ENCODE results near the gene ESPL1.
"Not testable (repeated sequence)": the region's sequence is repeated elsewhere in the genome, so short reads cannot be mapped to it uniquely, and the experiment has no call there.

Gene ESPL1

GRCh38 chr12:53328043-53328435, 59.9 kb downstream of the ESPL1 start:
- H3K4me3 ChIP-seq (ENCODE audit: low read depth, low read length), result no peak overlapping the region
- DNase-seq (ENCODE audit: low read depth), result no peak

GRCh38 chr12:53330671-53331070, 62.6 kb downstream of the ESPL1 start:
- no peak for DNase-seq (ENCODE audit: low read depth)
- no peak overlapping the region for H3K4me3 ChIP-seq (ENCODE audit: low read depth, low read length)

GRCh38 chr12:53332339-53332738, 64.2 kb downstream of the ESPL1 start:
- H3K4me3 ChIP-seq (ENCODE audit: low read depth, low read length), result not testable (repeated sequence)

GRCh38 chr12:53332744-53333143, 64.6 kb downstream of the ESPL1 start:
- no peak overlapping the region for H3K4me3 ChIP-seq (ENCODE audit: low read depth, low read length)
- no peak for DNase-seq (ENCODE audit: low read depth)

More at GRCh38 chr12:53332339-53332738, 64.2 kb downstream of the ESPL1 start:
- not testable (repeated sequence) for DNase-seq (ENCODE audit: low read depth)

- no peak for DNase-seq (ENCODE audit: low read depth)
- no peak overlapping the region for H3K4me3 ChIP-seq (ENCODE audit: low read depth, low read length)
These were observed 65.2 kb downstream of the ESPL1 start for GRCh38 chr12:53333289-53333688.

GRCh38 chr12:53333845-53334244, 65.7 kb downstream of the ESPL1 start:
- H3K4me3 ChIP-seq (ENCODE audit: low read depth, low read length), result no peak overlapping the region
- DNase-seq (ENCODE audit: low read depth), result no peak

GRCh38 chr12:53334822-53335221, 66.7 kb downstream of the ESPL1 start:
- no peak for DNase-seq (ENCODE audit: low read depth)
- no peak overlapping the region for H3K4me3 ChIP-seq (ENCODE audit: low read depth, low read length)

- DNase-seq (ENCODE audit: low read depth), result no peak
- no peak within 1 kb of the TSS for H3K4me3 ChIP-seq (ENCODE audit: low read depth, low read length)
These were observed 68.1 kb downstream of the ESPL1 start, which contains the start of gene SP7 for GRCh38 chr12:53336181-53336681. SP7 (minus strand) TSS chr12:53336354; CDS start chr12:53335646, 708 bp downstream.

GRCh38 chr12:53338017-53338416, 69.9 kb downstream of the ESPL1 start:
- H3K4me3 ChIP-seq (ENCODE audit: low read depth, low read length), result no peak overlapping the region
- DNase-seq (ENCODE audit: low read depth), result no peak

- no peak for DNase-seq (ENCODE audit: low read depth)
- H3K4me3 ChIP-seq (ENCODE audit: low read depth, low read length), result no peak overlapping the region
These were observed 70.8 kb downstream of the ESPL1 start for GRCh38 chr12:53338916-53339315.

- H3K4me3 ChIP-seq (ENCODE audit: low read depth, low read length), result no peak overlapping the region
- DNase-seq (ENCODE audit: low read depth), result no peak
These were observed 72.3 kb downstream of the ESPL1 start for GRCh38 chr12:53340398-53340797.

Data from skeletal muscle cell (primary cell).